Panc1 (cell line): ENCODE data around the gene HLCS. TPM values are rescaled to one million over a fixed set of nuclear protein-coding genes. Genes with fewer than 3 reads are reported as not detected.

Source experiments
- ATAC-seq: fragments of 200-7000 bp; cut with Tn5 transposase; 2 replicates; pipeline ENCODE4 v1.9.1; 2020; ENCODE audit warnings: mild to moderate bottlenecking, moderate library complexity
- BruUV-seq: library from RNA; stranded (reverse); fragments of 400-500 nt; replicated peaks from 2 replicates; lab custom pipeline; 2021; lab: Mats Ljungman, UMichigan
- CTCF ChIA-PET: fragments of 300-600 bp; sonication (Branson Sonifier 250); formaldehyde crosslinking; loops from one replicate; lab custom pipeline; 2022; ENCODE audit warnings: antibody characterized with exemption; lab: Charles Lee
- POLR2A ChIA-PET: fragments of 300-600 bp; sonication (Branson Sonifier 250); formaldehyde crosslinking; loops from one replicate; lab custom pipeline; 2022; ENCODE audit warnings: antibody characterized with exemption; lab: Charles Lee
- DNase-seq: peaks from one replicate; pipeline ENCODE4 v3.0.0-alpha.2; 2010; ENCODE audit warnings: low read depth, low spot score
- H3K27ac ChIP-seq: 2 replicates; pipeline ENCODE4 v1.5.1; 2011; ENCODE audit warnings: mild to moderate bottlenecking, low read length, inconsistent platforms
- H3K27me3 ChIP-seq: fragments of 200-500 bp; sonication (Bioruptor generic); 2 replicates; pipeline ENCODE4 v1.6.0; 2014; ENCODE audit warnings: low read length, inconsistent platforms; ENCODE audit not compliant: control insufficient read depth, insufficient read depth
- H3K36me3 ChIP-seq: fragments of 200-500 bp; sonication (Bioruptor generic); 2 replicates; pipeline ENCODE4 v1.5.1; 2014; ENCODE audit warnings: inconsistent platforms, mild to moderate bottlenecking, low read length, moderate library complexity; ENCODE audit not compliant: control insufficient read depth, insufficient read depth
- H3K4me1 ChIP-seq: 2 replicates; pipeline ENCODE4 v1.5.1; 2011; ENCODE audit warnings: inconsistent platforms, mild to moderate bottlenecking, low read length, moderate library complexity; ENCODE audit not compliant: control insufficient read depth, insufficient read depth
- H3K4me3 ChIP-seq, 2 experiments: 2 replicates each; pipeline ENCODE4 v1.5.1; 2011 to 2012; ENCODE audit warnings: low read depth in 2 of 2, low read length in 2 of 2, mild to moderate bottlenecking in 2 of 2, inconsistent platforms in 1 of 2, moderate library complexity in 1 of 2
- H3K9me3 ChIP-seq: fragments of 200-500 bp; sonication (Bioruptor generic); 2 replicates; pipeline ENCODE4 v1.5.1; 2014; ENCODE audit warnings: low read depth, mild to moderate bottlenecking, inconsistent platforms, low read length, moderate library complexity; ENCODE audit not compliant: control insufficient read depth, insufficient read depth
- CTCF ChIP-seq: fragments of 450-650 bp; IDR thresholded peaks from 2 replicates; pipeline ENCODE4 v1.5.1; 2017; ENCODE audit warnings: mild to moderate bottlenecking
- POLR2AphosphoS5 ChIP-seq: IDR thresholded peaks from 2 replicates; pipeline ENCODE4 v1.6.1; 2012; ENCODE audit warnings: mild to moderate bottlenecking, low read depth, low read length, moderate library complexity
- REST ChIP-seq, 2 experiments: IDR thresholded peaks; 2 replicates each; pipeline ENCODE4 v1.6.1; 2011 to 2012; ENCODE audit warnings: low read depth in 2 of 2, control low read depth in 1 of 2, low read length in 1 of 2, mild to moderate bottlenecking in 1 of 2, moderate library complexity in 1 of 2; ENCODE audit not compliant: insufficient read depth in 1 of 2
- SIN3A ChIP-seq: IDR thresholded peaks from 2 replicates; pipeline ENCODE4 v1.6.1; 2012; ENCODE audit warnings: low read depth, mild to moderate bottlenecking, low read length, moderate library complexity, borderline replicate concordance; ENCODE audit not compliant: insufficient read depth
- TCF7L2 ChIP-seq: IDR thresholded peaks from 2 replicates; pipeline ENCODE4 v1.6.1; 2011; ENCODE audit warnings: mild to moderate bottlenecking, low read depth, low read length, inconsistent platforms
- in situ Hi-C: cut with HindIII; loops from 2 replicates; pipeline ENCODE4 v1.10.0; 2016; ENCODE audit warnings: low sequenced_read_pairs, low pct_unique_long_range_greater_than_20kb
- intact Hi-C: fragments of 100-400 bp; cut with micrococcal nuclease; formaldehyde crosslinking; loops from one replicate; pipeline ENCODE4 v1.10.0; 2022; ENCODE audit not compliant: unreplicated experiment
- total RNA-seq: library from RNA; stranded (reverse); gene quantifications from one replicate; pipeline ENCODE4 v1.2.1, GENCODE V29; 2021; ENCODE audit not compliant: unreplicated experiment

Gene HLCS
- total RNA-seq, 1 experiment from 2014 or later: 15.3 TPM

- no peaks in the 10 kb centered on the region for H3K9me3 ChIP-seq
- H3K27me3 ChIP-seq: no peaks in the 10 kb centered on the region
- intact Hi-C loops (no loop called here), in situ Hi-C loops (no loop called here)
- H3K4me1 ChIP-seq: peaks cover 22% of the 10 kb centered on the region
- BruUV-seq: no TSS peak
- ChIA-PET CTCF (no interaction called here), POLR2A (no interaction called here)
- no peak overlapping the region for H3K4me3 ChIP-seq
- no peak for DNase-seq
- TF ChIP-seq REST (IDR thresholded peaks at IDR 0.05; ENCODE audit: insufficient read depth in 1 of 2, low read depth in 2 of 2, low read length in 1 of 2) (no peak), TCF7L2 (no peak), SIN3A (no peak), CTCF (no peak), POLR2AphosphoS5 (no peak)
- H3K36me3 ChIP-seq: no peaks in the 10 kb centered on the region
- no peak for ATAC-seq
- H3K27ac ChIP-seq: no peak overlapping the region
Observed at GRCh38 chr21:36856643-36857042, 109.8 kb downstream of the HLCS start.

GRCh38 chr21:36854391-36854790 is 112.1 kb downstream of the HLCS start:
- ChIA-PET CTCF (interaction anchor here (0.6 to 1.0 kb wide), 3 partner anchors 22 to 224 kb away, joined by 3 to 8 read pairs (median 3); no protein-coding TSS in a partner anchor), POLR2A (no interaction called here)
- Histone ChIP-seq H3K9me3 (no peaks in the 10 kb centered on the region), H3K36me3 (no peaks in the 10 kb centered on the region), H3K27ac (no peak overlapping the region), H3K4me1 (peaks cover 10% of the 10 kb centered on the region), H3K27me3 (no peaks in the 10 kb centered on the region), H3K4me3 (no peak overlapping the region)
- TF ChIP-seq SIN3A (no peak), CTCF (peak; percentile 81), POLR2AphosphoS5 (no peak), TCF7L2 (no peak), REST (IDR thresholded peaks at IDR 0.05; ENCODE audit: insufficient read depth in 1 of 2, low read depth in 2 of 2, low read length in 1 of 2) (no peak)
- no TSS peak for BruUV-seq
- DNase-seq (no peak), ATAC-seq (peak; percentile 77; the same call in 1 of the 2 replicates)
- in situ Hi-C loops (no loop called here), intact Hi-C loops (no loop called here)
